ENCODE results near the gene ZC3H7B. TPM values are rescaled to one million over a fixed set of nuclear protein-coding genes. Genes with fewer than 3 reads are reported as not detected.

Gene ZC3H7B
- total RNA-seq, 1 experiment from 2014 or later: 34.8 TPM

- ChIA-PET POLR2A (ENCODE audit: unreplicated experiment) (interaction anchor here (0.5 to 0.6 kb wide), 3 partner anchors 41 to 71 kb away, joined by 3 to 6 read pairs (median 5); partner anchors contain the start of gene TEF), CTCF (no interaction called here)
- no peaks in the 10 kb centered on the region for H3K27me3 ChIP-seq (ENCODE audit: low read length)
- peaks cover 57% of the 10 kb centered on the region for H3K79me2 ChIP-seq (ENCODE audit: low read length)
- no peaks in the 10 kb centered on the region for H3K36me3 ChIP-seq (ENCODE audit: low read depth, low read length)
- BruUV-seq (replicated peaks): no TSS peak
- intact Hi-C loops (cut with micrococcal nuclease): no loop called here
- no peaks in the 10 kb centered on the region for H3F3A ChIP-seq (ENCODE audit: low read length, unreplicated experiment)
- no peak overlapping the region for H3K4me3 ChIP-seq (ENCODE audit: low read length)
- H2AFZ ChIP-seq (ENCODE audit: low read length): no peak overlapping the region
- H3K9me2 ChIP-seq (replicated peaks; ENCODE audit: low read length): no peaks in the 10 kb centered on the region
- DNase-seq (no peak), ATAC-seq (no peak)
- no peak overlapping the region for H3K4me2 ChIP-seq (ENCODE audit: low read length)
- peaks cover 3% of the 10 kb centered on the region; the same call in 1 of the 2 replicates for H4K20me1 ChIP-seq (ENCODE audit: low read length)
- H3K27ac ChIP-seq (ENCODE audit: low read length): no peak overlapping the region
- H3K4me1 ChIP-seq (ENCODE audit: insufficient read depth, low read length): peaks cover 13% of the 10 kb centered on the region
- H3K9ac ChIP-seq (ENCODE audit: low read length): no peak overlapping the region
- no peaks in the 10 kb centered on the region for H3K9me3 ChIP-seq (ENCODE audit: low read length)
- TF ChIP-seq EZH2 (IDR thresholded peaks at IDR 0.05; ENCODE audit: low read length, unreplicated experiment): no peak
- no peak for TF ChIP-seq CTCF (conservative IDR thresholded peaks at IDR 0.05; ENCODE audit: low read depth, low read length)
These were observed 9.0 kb downstream of the ZC3H7B start for GRCh38 chr22:41310336-41310735.

- H3K27ac ChIP-seq (ENCODE audit: low read length): no peak overlapping the region
- H3K4me2 ChIP-seq (ENCODE audit: low read length): no peak overlapping the region
- H3K9ac ChIP-seq (ENCODE audit: low read length): no peak overlapping the region
- no peak for TF ChIP-seq EZH2phosphoT487 (IDR thresholded peaks at IDR 0.05; ENCODE audit: borderline replicate concordance, low read length)
- TF ChIP-seq CTCF (conservative IDR thresholded peaks at IDR 0.05; ENCODE audit: low read depth, low read length): no peak
- no peak for TF ChIP-seq EZH2 (IDR thresholded peaks at IDR 0.05; ENCODE audit: low read length, unreplicated experiment)
- intact Hi-C loops (cut with micrococcal nuclease): no loop called here
- peaks cover 45% of the 10 kb centered on the region for H3K79me2 ChIP-seq (ENCODE audit: low read length)
- no peaks in the 10 kb centered on the region for H3K9me2 ChIP-seq (replicated peaks; ENCODE audit: low read length)
- ATAC-seq: no peak
- POLR2A ChIA-PET (ENCODE audit: unreplicated experiment): interaction anchor here (0.6 kb wide), 1 partner anchor 19 kb away, joined by 7 read pairs; no protein-coding TSS in a partner anchor
- H4K20me1 ChIP-seq (ENCODE audit: low read length): no peaks in the 10 kb centered on the region
- H3K9me3 ChIP-seq (ENCODE audit: low read length): no peaks in the 10 kb centered on the region
- H3K36me3 ChIP-seq (ENCODE audit: low read depth, low read length): no peaks in the 10 kb centered on the region
- CTCF ChIA-PET: no interaction called here
- no peak overlapping the region for H3K4me3 ChIP-seq (ENCODE audit: low read length)
- DNase-seq: no peak
- 0 out of 2 replicates have a peak, but pooled peaks cover 4% of the 10 kb centered on the region for H3K4me1 ChIP-seq (ENCODE audit: insufficient read depth, low read length)
- no peaks in the 10 kb centered on the region for H3F3A ChIP-seq (ENCODE audit: low read length, unreplicated experiment)
- no peak overlapping the region for H2AFZ ChIP-seq (ENCODE audit: low read length)
- no peaks in the 10 kb centered on the region for H3K27me3 ChIP-seq (ENCODE audit: low read length)
- BruUV-seq (replicated peaks): no TSS peak
These were observed 10.2 kb downstream of the ZC3H7B start for GRCh38 chr22:41311487-41311886.

- no peaks in the 10 kb centered on the region for H4K20me1 ChIP-seq (ENCODE audit: low read length)
- no peak overlapping the region for H3K9ac ChIP-seq (ENCODE audit: low read length)
- no peak overlapping the region for H3K27ac ChIP-seq (ENCODE audit: low read length)
- no peak overlapping the region for H3K4me2 ChIP-seq (ENCODE audit: low read length)
- H3K27me3 ChIP-seq (ENCODE audit: low read length): no peaks in the 10 kb centered on the region
- ChIA-PET POLR2A (ENCODE audit: unreplicated experiment) (no interaction called here), CTCF (no interaction called here)
- no peak for DNase-seq
- 0 out of 2 replicates have a peak, but pooled peaks cover 4% of the 10 kb centered on the region for H3K4me1 ChIP-seq (ENCODE audit: insufficient read depth, low read length)
- no peaks in the 10 kb centered on the region for H3K9me2 ChIP-seq (replicated peaks; ENCODE audit: low read length)
- H3K4me3 ChIP-seq (ENCODE audit: low read length): no peak overlapping the region
- ATAC-seq: no peak
- H3K36me3 ChIP-seq (ENCODE audit: low read depth, low read length): no peaks in the 10 kb centered on the region
- H3K79me2 ChIP-seq (ENCODE audit: low read length): peaks cover 21% of the 10 kb centered on the region
- no peaks in the 10 kb centered on the region for H3K9me3 ChIP-seq (ENCODE audit: low read length)
- intact Hi-C loops (cut with micrococcal nuclease): no loop called here
- no TSS peak for BruUV-seq (replicated peaks)
- no peaks in the 10 kb centered on the region for H3F3A ChIP-seq (ENCODE audit: low read length, unreplicated experiment)
- no peak overlapping the region for H2AFZ ChIP-seq (ENCODE audit: low read length)
- no peak for TF ChIP-seq CTCF (conservative IDR thresholded peaks at IDR 0.05; ENCODE audit: low read depth, low read length)
- TF ChIP-seq EZH2 (IDR thresholded peaks at IDR 0.05; ENCODE audit: low read length, unreplicated experiment): no peak
- TF ChIP-seq EZH2phosphoT487 (IDR thresholded peaks at IDR 0.05; ENCODE audit: borderline replicate concordance, low read length): no peak
These were observed 13.5 kb downstream of the ZC3H7B start for GRCh38 chr22:41314821-41315220.
